Activated CD8-positive, alpha-beta memory T cell treated with anti-CD3 and anti-CD28 coated beads for 36 hours (primary cell): Measurements from ENCODE around the gene FNDC3B. TPM values are rescaled to one million over a fixed set of nuclear protein-coding genes. Genes with fewer than 3 reads are reported as not detected.

Experiments used
- CTCF ChIA-PET: fragments of 350-600 bp; sonication (Branson Sonifier 250); formaldehyde crosslinking; loops from one replicate; lab custom pipeline; 2021; ENCODE audit warnings: antibody characterized with exemption; lab: Charles Lee
- POLR2A ChIA-PET: fragments of 350-600 bp; sonication (Branson Sonifier 250); formaldehyde crosslinking; loops from one replicate; lab custom pipeline; 2021; ENCODE audit warnings: antibody characterized with exemption; lab: Charles Lee
- total RNA-seq, 2 experiments: library from RNA; stranded (reverse); gene quantifications; one replicate each; pipeline ENCODE4 v1.2.3, GENCODE V29; 2021

The FNDC3B gene
- total RNA-seq, 2 experiments from 2014 or later, result 19.0 to 24.2 TPM

DNA sequence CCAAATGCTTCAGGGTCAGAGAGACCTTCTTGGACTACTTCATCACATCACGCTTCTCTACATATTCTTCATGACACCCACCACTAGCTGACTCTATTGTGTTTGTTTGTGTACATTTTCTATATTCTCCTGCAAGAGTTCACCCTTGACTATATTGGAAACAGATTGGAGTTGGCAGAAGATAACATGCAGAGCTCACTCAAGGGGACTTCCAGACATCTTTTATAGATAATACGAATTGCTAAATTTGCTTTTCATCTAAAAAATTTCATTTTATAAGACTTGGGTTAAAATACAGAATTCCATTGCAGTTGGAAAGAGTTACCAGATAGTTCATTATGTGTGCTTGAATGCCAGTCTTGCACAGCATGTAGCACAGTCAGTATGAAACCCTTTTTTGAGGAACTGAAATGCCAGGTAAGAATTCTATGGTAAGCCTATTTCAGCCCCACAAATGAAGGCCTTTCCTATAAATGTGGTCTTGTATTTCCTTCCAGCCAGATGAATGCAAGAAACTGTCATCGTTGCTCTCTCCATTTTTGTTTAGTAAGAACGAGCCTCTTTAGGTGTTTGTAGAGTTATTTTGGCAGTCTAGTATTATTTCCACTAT, 231.3 kb downstream of the FNDC3B start:
- ChIA-PET CTCF (no interaction called here), POLR2A (no interaction called here)

GRCh38 chr3:172271386-172271976, 232.1 kb downstream of the FNDC3B start:
- CTCF ChIA-PET, result no interaction called here

GRCh38 chr3:172272698-172273097, 233.3 kb downstream of the FNDC3B start:
- CTCF ChIA-PET, result no interaction called here
- POLR2A ChIA-PET, result no interaction called here

More at GRCh38 chr3:172271386-172271976, 232.1 kb downstream of the FNDC3B start:
- POLR2A ChIA-PET, result no interaction called here

DNA sequence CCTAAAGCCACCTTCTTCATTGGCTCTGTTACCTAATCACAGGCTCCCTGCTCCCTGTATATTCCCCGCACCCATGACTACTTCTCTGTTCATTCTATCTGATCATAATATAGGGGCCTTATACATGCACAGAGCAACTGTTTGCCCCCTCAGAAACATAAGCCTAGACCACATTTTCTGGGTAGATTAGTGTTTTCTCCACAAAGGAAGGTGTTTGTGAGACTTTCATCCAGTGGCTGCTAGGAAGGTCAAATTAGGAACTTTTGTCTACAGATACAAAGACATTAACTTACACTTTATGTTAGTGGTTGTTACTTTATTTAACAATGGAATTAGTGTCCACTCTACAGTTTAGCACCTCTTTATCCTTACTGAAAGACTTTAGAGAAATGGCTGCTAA, 234.0 kb downstream of the FNDC3B start:
- ChIA-PET POLR2A (no interaction called here), CTCF (no interaction called here)

- POLR2A ChIA-PET, result no interaction called here
- CTCF ChIA-PET, result no interaction called here
Observed at GRCh38 chr3:172274906-172275305, 235.5 kb downstream of the FNDC3B start.

DNA sequence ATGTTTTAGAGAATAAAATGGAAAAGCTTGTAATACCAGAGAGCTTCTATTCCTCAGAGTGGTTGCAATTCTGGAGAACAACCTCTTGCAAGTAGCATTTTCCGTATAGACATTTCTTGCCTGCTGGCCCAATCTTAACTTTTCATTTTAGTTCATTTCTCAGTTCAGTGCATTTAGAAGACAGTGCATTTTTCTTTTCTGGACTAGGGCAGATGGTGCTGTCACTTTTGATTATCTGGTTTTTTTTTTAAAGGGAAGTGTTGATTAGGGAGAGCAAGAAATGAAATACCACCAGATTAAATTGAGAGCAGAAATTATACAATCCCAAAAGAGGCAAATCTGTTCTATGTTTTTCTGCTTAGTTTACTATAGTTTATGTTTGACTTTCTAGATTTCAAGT, 236.2 kb downstream of the FNDC3B start:
- CTCF ChIA-PET, result no interaction called here
- POLR2A ChIA-PET, result interaction anchor here (0.7 kb wide), 1 partner anchor 9 kb away, joined by 3 read pairs; no protein-coding TSS in a partner anchor

GRCh38 chr3:172276103-172276502, 236.7 kb downstream of the FNDC3B start:
- CTCF ChIA-PET, result no interaction called here
- POLR2A ChIA-PET, result interaction anchor here (0.7 kb wide), 1 partner anchor 8 kb away, joined by 3 read pairs; no protein-coding TSS in a partner anchor

- ChIA-PET POLR2A (no interaction called here), CTCF (no interaction called here)
Observed at GRCh38 chr3:172277151-172277652, 237.8 kb downstream of the FNDC3B start.

- POLR2A ChIA-PET, result no interaction called here
- CTCF ChIA-PET, result no interaction called here
Observed at GRCh38 chr3:172279191-172279640, 239.8 kb downstream of the FNDC3B start.

GRCh38 chr3:172279974-172280373, 240.6 kb downstream of the FNDC3B start:
- ChIA-PET POLR2A (interaction anchor here (0.7 kb wide), 1 partner anchor 173 kb away, joined by 3 read pairs; no protein-coding TSS in a partner anchor), CTCF (no interaction called here)

DNA sequence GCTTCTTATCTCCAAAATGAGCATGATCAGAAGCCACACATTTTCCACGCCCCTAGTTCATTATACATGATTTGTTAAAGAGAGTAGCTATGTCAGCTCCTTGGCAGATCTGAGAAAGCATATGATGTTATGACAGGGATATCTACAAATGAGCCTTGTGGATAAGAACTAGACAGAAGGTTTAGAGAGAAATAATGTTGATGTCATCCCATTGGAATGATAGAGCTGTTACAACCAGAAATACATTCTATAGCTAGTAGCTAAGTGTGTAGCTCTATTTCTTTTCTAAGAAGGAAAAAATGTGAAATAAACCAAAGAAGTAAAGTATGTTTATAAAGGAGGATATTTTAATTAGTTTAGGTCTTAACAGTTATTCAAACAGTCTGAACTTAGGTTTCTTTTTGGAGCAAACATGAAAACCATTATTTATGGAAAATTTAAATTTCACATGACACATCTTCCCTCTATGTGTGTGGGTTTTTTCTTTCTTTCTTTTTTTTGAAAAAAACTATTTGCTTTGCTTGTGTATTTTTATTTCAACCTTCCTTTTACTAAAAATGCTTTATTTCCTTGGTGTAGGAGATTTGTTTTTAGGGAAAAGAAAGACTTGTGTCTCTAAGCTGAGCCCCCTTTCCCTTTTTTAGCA, 241.2 kb downstream of the FNDC3B start:
- POLR2A ChIA-PET, result interaction anchor here (0.7 kb wide), 1 partner anchor 174 kb away, joined by 3 read pairs; no protein-coding TSS in a partner anchor
- CTCF ChIA-PET, result no interaction called here

- POLR2A ChIA-PET, result no interaction called here
Observed at GRCh38 chr3:172281884-172282283, 242.5 kb downstream of the FNDC3B start.

GRCh38 chr3:172282850-172283249, 243.5 kb downstream of the FNDC3B start:
- ChIA-PET CTCF (no interaction called here), POLR2A (no interaction called here)

More at GRCh38 chr3:172281884-172282283, 242.5 kb downstream of the FNDC3B start:
- CTCF ChIA-PET, result interaction anchor here (0.6 kb wide), 1 partner anchor 132 kb away, joined by 6 read pairs; no protein-coding TSS in a partner anchor

DNA sequence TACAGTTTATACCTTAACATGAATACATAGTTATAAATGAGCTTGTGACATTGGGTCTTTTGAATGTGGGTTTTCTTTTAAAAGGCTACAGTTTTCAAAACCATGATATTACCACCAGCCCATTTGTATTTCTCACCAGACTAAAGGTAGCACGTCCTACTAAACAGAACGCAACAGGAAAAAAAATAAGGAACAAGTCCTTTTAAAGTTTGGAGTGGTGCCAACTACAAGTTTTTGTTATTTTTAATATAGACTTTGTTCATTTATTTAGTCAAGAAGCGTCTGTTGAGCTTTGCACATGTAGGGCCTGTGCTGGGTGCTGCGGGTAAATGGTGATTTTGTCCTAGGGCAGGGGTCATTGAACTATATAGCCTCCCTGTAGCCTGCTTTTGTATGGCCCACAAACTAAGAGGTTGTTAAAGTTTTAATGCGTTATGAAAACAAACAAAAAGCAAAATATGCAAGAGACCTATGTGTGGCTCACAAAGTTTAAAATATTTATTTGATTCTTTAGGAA, 244.5 kb downstream of the FNDC3B start:
- ChIA-PET POLR2A (interaction anchor here (0.5 kb wide), 1 partner anchor 8 kb away, joined by 3 read pairs; no protein-coding TSS in a partner anchor), CTCF (interaction anchor here (0.6 kb wide), 1 partner anchor 54 kb away, joined by 3 read pairs; no protein-coding TSS in a partner anchor)

DNA sequence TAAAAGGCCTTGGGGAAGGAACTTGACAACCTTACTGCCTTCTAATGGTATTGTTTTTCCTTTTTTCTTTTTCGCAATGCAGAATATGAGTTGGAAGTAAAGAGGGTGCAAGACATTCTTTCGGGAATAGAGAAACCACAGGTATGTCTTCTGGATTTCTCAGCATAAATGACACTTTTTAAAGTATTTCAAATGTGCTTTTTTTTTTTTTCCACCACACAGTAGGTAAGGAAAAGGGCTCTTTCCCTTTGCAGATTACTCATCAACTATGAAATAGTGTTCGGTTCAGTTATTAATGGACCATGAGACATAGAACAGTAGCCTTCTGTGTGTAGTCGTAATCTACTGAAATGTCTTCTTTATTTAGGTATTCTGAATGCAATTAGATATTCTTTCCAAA, 246.5 kb downstream of the FNDC3B start:
- POLR2A ChIA-PET, result no interaction called here
- CTCF ChIA-PET, result no interaction called here

- ChIA-PET CTCF (no interaction called here), POLR2A (no interaction called here)
Observed at GRCh38 chr3:172286548-172287148, 247.3 kb downstream of the FNDC3B start.

GRCh38 chr3:172287937-172288477, 248.6 kb downstream of the FNDC3B start:
- ChIA-PET CTCF (no interaction called here), POLR2A (no interaction called here)

GRCh38 chr3:172288651-172289050, 249.3 kb downstream of the FNDC3B start:
- POLR2A ChIA-PET, result no interaction called here
- CTCF ChIA-PET, result no interaction called here

- CTCF ChIA-PET, result no interaction called here
- POLR2A ChIA-PET, result no interaction called here
Observed at GRCh38 chr3:172289583-172289982, 250.2 kb downstream of the FNDC3B start.
